GM19351 (cell line): Measurements from ENCODE around the gene ACTR2.
"Not testable (repeated sequence)": the region's sequence is repeated elsewhere in the genome, so short reads cannot be mapped to it uniquely, and the experiment has no call there.

ENCODE experiments used
- ATAC-seq: cut with Tn5 transposase; IDR thresholded peaks from one replicate; pipeline ENCODE4 v1.9.1; 2021; ENCODE audit warnings: mild to moderate bottlenecking, moderate library complexity; ENCODE audit not compliant: unreplicated experiment

The ACTR2 gene

DNA sequence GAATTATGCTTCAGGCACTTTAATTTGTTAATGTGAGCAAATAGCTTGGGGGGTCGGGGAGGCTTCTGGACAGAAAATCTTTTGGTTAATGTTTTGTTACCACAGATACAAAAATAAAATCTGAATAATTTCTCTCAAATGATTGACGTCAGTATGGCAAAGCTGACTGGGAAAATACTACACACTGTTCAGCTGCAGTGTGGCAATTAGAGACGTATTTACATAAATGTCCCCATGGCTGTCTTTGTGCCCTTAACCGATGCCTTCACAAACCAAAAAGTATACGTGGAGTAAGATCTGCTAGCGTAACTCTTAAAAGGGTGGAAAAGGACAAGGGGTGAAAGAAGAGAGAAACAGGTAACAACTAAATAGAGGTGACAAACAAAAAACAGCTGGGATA lies 83.4 kb downstream of the ACTR2 start:
- no peak for ATAC-seq

DNA sequence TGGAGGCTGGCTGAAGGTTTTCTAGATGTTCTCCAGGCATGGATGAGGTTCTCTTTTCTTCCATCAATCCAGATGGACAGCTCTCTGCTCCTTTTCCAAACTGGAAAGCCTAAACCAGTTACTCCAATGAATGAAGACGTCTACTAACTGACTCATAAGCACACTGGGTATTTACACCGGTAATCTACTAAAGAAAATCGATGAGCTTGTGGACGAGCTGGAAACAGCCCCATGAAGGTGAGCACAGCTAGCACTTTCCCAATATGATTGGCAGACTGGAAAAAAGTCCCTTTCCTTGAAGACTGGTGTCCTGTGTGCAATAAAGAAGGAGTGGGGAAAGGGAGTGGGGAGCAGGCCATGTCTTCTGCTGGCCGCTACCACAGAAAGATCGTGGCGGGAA lies 84.0 kb downstream of the ACTR2 start:
- no peak for ATAC-seq

DNA sequence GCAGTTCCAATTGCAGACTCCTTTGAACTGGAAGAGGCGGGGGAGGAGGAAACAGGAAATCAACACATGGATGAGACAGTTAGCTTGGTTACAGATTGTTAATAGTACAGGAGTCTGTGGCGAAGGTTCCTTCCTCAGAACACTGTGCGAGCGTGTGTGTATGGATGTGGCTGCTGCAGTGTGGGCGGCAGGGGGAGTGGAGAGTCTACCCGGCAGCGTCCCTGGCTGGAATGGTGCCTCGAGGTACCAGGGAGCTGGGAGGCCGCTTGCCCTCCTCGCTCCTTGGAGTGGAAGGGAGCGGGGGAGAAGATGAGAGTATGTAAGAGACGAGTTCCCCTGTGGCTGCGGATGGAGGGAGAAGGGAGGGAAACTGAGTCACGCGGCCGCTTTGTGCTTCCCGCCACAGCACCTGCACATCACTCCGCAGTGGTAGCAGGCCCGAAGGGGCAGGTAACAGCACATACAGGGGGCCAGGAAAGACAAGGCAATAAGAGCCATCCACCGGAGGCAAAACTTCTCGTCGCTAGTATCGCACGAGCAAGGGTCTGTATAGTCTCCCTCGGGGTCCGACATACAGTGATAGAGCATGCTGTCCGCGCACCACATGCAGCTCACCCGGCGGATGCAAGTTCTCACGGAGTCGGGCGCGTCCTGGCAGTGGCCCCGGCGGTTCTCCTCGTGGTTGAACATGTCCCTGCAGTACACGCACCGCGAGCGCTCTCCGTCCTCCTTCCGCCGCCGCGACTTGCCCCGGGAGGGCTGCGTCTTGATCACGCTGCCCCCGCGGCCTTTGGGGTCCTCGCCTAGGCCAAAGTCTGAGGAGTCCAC lies 85.7 kb downstream of the ACTR2 start:
- no peak for ATAC-seq

DNA sequence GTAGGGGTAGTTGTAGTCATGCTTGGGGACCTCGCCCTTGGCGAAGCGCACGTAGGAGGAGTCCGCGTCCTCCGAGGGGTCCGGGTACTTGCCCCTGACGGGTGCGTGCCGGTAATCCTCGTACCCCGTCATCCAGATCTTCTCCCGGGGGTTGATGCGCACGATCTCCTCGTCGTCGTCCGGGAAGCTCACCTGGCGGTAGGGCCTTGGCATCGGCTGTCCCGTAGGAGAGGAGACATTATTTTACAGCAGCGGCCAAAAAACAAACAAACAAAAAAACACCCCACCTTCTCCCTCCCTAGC lies 86.3 kb downstream of the ACTR2 start:
- ATAC-seq: no peak

DNA sequence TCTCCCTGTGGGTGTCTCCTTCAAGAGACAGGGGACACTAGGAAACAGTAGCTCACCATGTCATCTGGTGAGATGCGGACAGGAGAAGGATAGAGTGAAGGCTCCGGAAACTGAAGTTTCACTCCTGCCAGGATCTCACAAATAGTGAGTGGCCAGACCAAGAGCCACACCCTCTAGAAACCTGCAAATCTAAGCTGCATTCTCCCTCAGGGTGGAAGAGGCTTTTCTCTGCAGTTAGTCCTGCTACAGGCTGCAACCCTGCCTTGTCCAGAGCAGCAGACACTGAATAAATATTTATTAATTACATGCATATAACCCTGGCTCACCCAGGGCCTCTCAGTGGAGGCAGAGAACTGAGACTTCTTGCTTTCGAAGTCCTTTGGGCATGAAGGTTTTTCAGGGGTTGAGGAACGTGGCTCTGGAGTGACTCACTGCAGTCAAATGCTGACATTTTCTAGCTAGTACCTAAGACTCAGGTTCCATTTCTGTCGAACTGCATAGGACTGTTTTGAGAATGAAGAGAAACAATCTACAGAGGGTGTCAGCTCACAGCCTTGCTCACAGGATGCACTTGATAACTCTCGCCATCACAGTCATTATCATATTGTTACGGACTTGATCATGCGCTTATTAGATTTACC lies 87.3 kb downstream of the ACTR2 start:
- ATAC-seq: no peak

DNA sequence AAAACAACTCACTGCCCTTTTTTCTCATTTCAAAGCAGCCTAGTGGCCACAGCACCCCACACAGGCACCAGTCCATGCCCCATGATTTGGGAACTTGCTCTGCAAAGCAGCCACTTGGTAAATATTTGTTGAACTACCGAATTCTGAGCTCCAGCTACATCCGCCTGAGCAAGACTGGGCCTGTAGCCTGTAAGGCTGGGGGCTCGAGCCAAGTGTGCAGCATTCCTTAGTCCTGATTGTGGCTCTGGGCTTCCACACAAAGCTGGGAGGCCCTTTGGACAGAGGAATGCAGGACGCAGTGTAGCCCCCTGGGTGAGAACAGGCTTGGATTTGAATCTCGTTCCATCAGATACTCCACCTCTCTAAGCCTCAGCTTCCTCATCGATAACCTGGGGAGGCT lies 88.4 kb downstream of the ACTR2 start:
- ATAC-seq: no peak

DNA sequence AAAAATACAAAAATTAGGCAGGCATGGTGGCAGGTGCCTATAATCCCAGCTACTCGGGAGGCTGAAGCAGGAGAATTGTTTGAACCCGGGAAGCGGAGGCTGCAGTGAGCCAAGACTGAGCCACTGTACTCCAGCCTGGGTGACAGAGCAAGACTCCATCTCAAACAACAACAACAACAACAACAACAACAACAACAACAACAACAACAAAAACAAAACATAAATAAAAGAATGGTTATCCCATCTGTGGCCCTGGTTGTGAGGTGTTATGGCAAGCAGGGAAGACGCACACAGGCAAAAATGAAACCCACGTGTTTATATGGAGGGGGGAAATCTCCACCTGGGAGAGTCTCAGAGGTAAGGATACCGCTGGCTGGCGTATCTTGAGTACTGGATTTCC lies 89.7 kb downstream of the ACTR2 start:
- not testable (repeated sequence) for ATAC-seq

DNA sequence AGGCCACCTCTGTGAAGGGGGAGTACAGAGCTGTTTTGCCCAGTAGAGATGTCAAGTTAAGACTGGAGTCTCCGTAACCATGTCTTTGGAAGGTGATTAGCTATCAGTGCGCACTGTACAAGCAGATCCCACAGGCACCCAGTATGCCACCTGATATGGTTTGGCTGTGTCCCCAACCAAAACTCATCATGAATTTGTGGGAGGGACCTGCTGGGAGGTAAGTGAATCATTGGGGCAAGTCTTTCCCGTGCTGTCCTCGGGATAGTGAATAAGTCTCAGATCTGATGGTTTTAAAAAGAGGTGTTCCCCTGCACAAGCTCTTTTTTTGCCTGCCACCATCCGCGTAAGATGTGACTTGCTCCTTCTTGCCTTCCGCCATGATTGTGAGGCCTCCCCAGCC lies 90.2 kb downstream of the ACTR2 start:
- ATAC-seq: no peak

DNA sequence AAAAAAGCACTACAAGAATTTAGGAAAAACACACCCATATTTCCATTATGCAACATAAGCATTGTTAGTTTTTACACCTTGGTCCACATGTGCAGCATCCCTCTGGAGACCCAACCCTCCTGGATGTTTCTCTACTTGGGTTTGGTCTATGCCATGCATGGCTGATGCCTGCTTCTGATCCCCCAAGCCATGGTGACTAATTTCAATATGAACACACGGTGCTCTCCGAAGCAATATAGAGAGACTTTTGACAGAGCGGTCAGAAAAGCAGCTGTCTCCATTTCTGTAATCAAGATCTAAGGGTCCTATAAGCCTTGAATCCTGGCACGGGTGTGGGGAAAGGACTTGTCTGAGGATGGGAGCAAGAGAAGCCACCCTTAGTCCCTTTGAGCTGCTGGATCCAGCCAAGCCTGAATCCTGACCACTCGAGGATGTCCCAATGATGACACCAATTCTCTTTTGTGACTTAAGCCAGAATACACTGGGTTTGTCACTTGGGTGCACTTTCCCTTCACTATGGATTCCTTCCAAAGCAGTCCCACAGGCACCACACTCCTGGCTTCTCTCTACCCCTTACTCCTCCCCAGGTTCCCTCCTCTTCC lies 91.5 kb downstream of the ACTR2 start:
- ATAC-seq: no peak

DNA sequence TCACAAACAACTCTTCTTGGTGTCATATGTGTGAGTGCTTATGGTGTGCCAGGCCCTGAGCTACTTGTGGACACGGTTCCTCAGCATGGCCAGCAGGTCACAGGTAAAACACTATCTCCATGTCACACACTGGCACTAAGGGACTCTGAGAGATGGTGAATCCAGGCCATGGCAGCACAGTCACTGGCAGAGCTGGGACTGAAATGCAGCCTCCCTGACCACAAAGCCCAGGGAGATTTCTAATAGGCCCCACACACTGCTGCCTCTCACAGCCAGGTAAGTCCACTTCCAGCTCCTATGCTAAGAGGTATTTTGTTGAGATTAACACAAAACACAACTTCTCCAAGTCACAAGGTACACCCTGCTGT lies 92.0 kb downstream of the ACTR2 start:
- ATAC-seq: no peak

DNA sequence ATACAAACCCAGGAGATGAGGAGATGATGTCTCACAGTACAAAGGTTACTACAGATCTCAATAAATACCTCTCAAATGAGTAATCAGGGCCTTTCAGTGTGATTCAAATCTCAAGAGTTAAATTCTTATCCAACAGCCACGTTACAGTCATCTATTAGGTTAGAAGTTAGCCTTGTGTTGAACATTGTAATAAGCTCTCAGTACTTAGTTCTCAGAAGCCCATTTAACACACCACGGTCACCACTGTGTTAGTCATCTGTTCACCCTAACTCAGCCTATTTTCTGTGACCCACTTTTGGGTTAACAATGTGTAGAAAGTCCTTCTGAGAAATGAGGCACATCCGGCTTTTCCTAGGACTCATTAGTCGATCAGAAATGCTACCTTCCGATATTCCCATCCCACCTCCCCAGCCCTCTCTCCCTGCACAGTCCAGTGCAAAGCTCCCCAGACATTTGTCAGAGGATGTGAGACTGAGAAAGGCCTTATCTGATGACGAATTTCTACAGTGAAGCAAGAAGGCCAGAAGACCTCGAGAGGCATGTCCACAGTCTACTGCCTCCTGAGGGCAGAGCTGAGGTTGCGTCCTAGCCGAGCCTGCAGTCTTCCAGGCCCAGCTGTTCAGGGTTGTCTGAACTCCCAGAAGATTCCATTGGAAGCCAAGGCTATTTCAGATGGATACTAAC lies 92.6 kb downstream of the ACTR2 start:
- ATAC-seq: peak; percentile 63
